Mesenchymal stem cell (in vitro differentiated cells and primary cell): ENCODE measurements around the gene RHBDD1.

Source experiments
- DNase-seq: peaks from one replicate; pipeline ENCODE4 v3.0.0-alpha.2; 2013
- H2AFZ ChIP-seq: one replicate; pipeline ENCODE4 v1.6.1; 2013; ENCODE audit warnings: low read depth, mild to moderate bottlenecking, control low read depth, inconsistent platforms, low read length, moderate library complexity
- H2AK5ac ChIP-seq: 2 replicates; pipeline ENCODE4 v1.6.1; 2013; ENCODE audit warnings: low read length, moderate library complexity, mild to moderate bottlenecking, inconsistent platforms; ENCODE audit not compliant: severe bottlenecking
- H2BK120ac ChIP-seq: one replicate; pipeline ENCODE4 v1.6.1; 2013; ENCODE audit warnings: low read depth, mild to moderate bottlenecking, inconsistent platforms, low read length, moderate library complexity
- H2BK12ac ChIP-seq, 2 experiments: one replicate each; pipeline ENCODE4 v1.6.1; 2013; ENCODE audit warnings: inconsistent platforms in 2 of 2, low read length in 2 of 2, mild to moderate bottlenecking in 2 of 2, moderate library complexity in 2 of 2, control low read depth in 1 of 2
- H2BK15ac ChIP-seq: one replicate; pipeline ENCODE4 v1.6.1; 2013; ENCODE audit warnings: mild to moderate bottlenecking, low read depth, inconsistent platforms; ENCODE audit not compliant: poor library complexity, severe bottlenecking
- H2BK5ac ChIP-seq: 2 replicates; pipeline ENCODE4 v1.6.1; 2013; ENCODE audit warnings: low read depth, mild to moderate bottlenecking, low read length, control low read depth, inconsistent platforms; ENCODE audit not compliant: poor library complexity, severe bottlenecking
- H3K14ac ChIP-seq, 2 experiments: one replicate each; pipeline ENCODE4 v1.6.1; 2013; ENCODE audit warnings: inconsistent platforms in 2 of 2, low read length in 2 of 2, control low read depth in 1 of 2, mild to moderate bottlenecking in 1 of 2, moderate library complexity in 1 of 2
- H3K18ac ChIP-seq, 2 experiments: one replicate each; pipeline ENCODE4 v1.6.1; 2013; ENCODE audit warnings: inconsistent platforms in 2 of 2, low read length in 2 of 2, control low read depth in 1 of 2, low read depth in 1 of 2, mild to moderate bottlenecking in 1 of 2
- H3K23ac ChIP-seq, 2 experiments: one replicate each; pipeline ENCODE4 v1.6.1; 2013; ENCODE audit warnings: inconsistent platforms in 2 of 2, low read length in 2 of 2, mild to moderate bottlenecking in 2 of 2, moderate library complexity in 2 of 2, control low read depth in 1 of 2
- H3K27ac ChIP-seq: 2 replicates; pipeline ENCODE4 v1.5.1; 2013; ENCODE audit warnings: mild to moderate bottlenecking, moderate library complexity, low read length, control low read depth, inconsistent platforms; ENCODE audit not compliant: poor library complexity, severe bottlenecking
- H3K27me3 ChIP-seq, 2 experiments: 2 replicates each; pipeline versions ENCODE4 v1.6.1 to v1.7.0; 2013; ENCODE audit warnings: low read length in 2 of 2, mild to moderate bottlenecking in 2 of 2, moderate library complexity in 2 of 2, control low read depth in 1 of 2, inconsistent platforms in 1 of 2; ENCODE audit not compliant: control insufficient read depth in 1 of 2, insufficient read depth in 1 of 2
- H3K36me3 ChIP-seq, 2 experiments: 2 replicates each; pipeline versions ENCODE4 v1.6.1 to v1.7.0; 2013; ENCODE audit warnings: low read length in 2 of 2, control low read depth in 1 of 2, inconsistent platforms in 1 of 2, low read depth in 1 of 2, mild to moderate bottlenecking in 1 of 2; ENCODE audit not compliant: insufficient read depth in 2 of 2, control insufficient read depth in 1 of 2
- H3K4ac ChIP-seq, 2 experiments: one replicate each; pipeline ENCODE4 v1.6.1; 2013; ENCODE audit warnings: inconsistent platforms in 2 of 2, low read length in 2 of 2, mild to moderate bottlenecking in 2 of 2, moderate library complexity in 2 of 2, control low read depth in 1 of 2, low read depth in 1 of 2
- H3K4me1 ChIP-seq: 2 replicates; pipeline ENCODE4 v1.6.1; 2013; ENCODE audit warnings: low read depth, low read length, control low read depth; ENCODE audit not compliant: control insufficient read depth, insufficient read depth
- H3K4me2 ChIP-seq: 2 replicates; pipeline ENCODE4 v1.6.1; 2013; ENCODE audit warnings: low read length, mild to moderate bottlenecking, inconsistent platforms; ENCODE audit not compliant: poor library complexity, severe bottlenecking
- H3K4me3 ChIP-seq, 2 experiments: 2 replicates each; pipeline versions ENCODE4 v1.5.1 to v1.7.0; 2013; ENCODE audit warnings: low read length in 2 of 2, mild to moderate bottlenecking in 2 of 2, control low read depth in 1 of 2, low read depth in 1 of 2; ENCODE audit not compliant: insufficient read depth in 1 of 2
- H3K79me1 ChIP-seq: replicated peaks from 2 replicates; pipeline ENCODE4 v1.6.1; 2013; ENCODE audit warnings: mild to moderate bottlenecking, control low read depth, low read length, inconsistent platforms; ENCODE audit not compliant: poor library complexity, severe bottlenecking
- H3K9ac ChIP-seq: 2 replicates; pipeline ENCODE4 v1.7.0; 2013; ENCODE audit warnings: mild to moderate bottlenecking, low read length, moderate library complexity
- H3K9me3 ChIP-seq: 2 replicates; pipeline ENCODE4 v1.7.0; 2013; ENCODE audit warnings: mild to moderate bottlenecking, low read length; ENCODE audit not compliant: control insufficient read depth
- H4K8ac ChIP-seq: one replicate; pipeline ENCODE4 v1.6.1; 2013; ENCODE audit warnings: inconsistent platforms, mild to moderate bottlenecking, low read length, moderate library complexity
- H4K91ac ChIP-seq: one replicate; pipeline ENCODE4 v1.6.1; 2013; ENCODE audit warnings: mild to moderate bottlenecking, low read length, inconsistent platforms
- WGBS: methylation state at CpG from one replicate; pipeline ENCODE4 v1.1.7; 2013; ENCODE audit warnings: mixed read lengths; 5-methylcytosine and 5-hydroxymethylcytosine counted together

RHBDD1 gene

DNA sequence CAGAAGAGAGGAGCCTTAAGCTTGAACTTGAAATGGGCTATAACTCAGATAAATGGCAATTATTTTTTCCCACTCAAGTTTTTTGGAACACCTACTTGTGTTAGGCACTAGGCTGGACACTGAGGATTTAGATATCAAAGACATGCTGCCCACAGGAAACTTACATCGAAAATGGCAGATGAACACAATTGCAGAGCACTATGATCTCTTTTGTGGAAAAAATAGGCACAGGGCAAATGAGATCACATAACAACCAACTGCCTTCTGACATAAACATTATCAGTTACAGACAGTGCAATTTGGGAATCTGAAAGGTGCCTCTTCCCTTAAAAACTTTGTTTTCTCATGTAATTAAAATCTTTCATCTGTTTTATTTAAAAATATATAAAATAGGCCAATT lies 32.4 kb upstream of the RHBDD1 start:
- Histone ChIP-seq H2AFZ (no peak overlapping the region), H2BK12ac (no peak overlapping the region), H4K8ac (no peak overlapping the region), H3K14ac (no peak overlapping the region), H3K18ac (no peak overlapping the region), H4K91ac (no peak overlapping the region), H2AK5ac (no peak overlapping the region), H3K4me3 (no peak overlapping the region), H3K4ac (no peak overlapping the region), H3K4me1 (peaks cover 4% of the 10 kb centered on the region), H3K9ac (no peak overlapping the region), H3K27ac (no peak overlapping the region), H2BK5ac (no peak overlapping the region), H3K36me3 (no peaks in the 10 kb centered on the region), H3K23ac (no peak overlapping the region), H2BK120ac (no peak overlapping the region), H2BK15ac (no peak overlapping the region), H3K79me1 (no peaks in the 10 kb centered on the region), H3K27me3 (no peaks in the 10 kb centered on the region), H3K4me2 (no peak overlapping the region), H3K9me3 (no peaks in the 10 kb centered on the region)
- WGBS: 100% methylated on average over 1 of the region's 1 CpG
- DNase-seq: no peak

DNA sequence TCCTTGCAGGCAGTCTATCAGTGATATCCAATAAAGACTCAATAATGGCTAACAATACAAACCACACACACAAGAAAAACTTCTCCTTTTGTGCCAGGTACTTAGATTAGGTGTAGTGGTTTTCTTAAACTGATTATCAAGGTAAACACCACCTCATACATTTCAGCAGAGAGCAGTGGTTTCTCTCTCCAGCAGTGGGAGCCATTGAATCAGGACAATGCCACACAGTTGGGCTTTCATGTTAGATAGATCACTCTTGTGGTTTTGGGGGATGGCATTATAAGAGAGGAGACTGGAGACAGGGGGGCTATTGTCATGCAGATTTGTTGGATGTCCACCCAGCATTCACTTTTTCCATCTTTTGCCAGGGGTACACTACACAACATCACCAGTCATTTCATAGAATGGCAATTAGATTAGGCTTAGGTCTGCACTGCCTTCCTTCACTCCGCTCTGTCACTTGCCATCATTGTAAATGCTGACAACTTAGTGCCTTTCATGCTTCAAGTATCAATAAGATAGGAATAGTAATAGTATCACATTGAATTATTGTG lies 22.6 kb upstream of the RHBDD1 start:
- WGBS: no CpG with 5 or more reads among the region's 1 CpG
- H3K14ac ChIP-seq: no peak overlapping the region
- no peaks in the 10 kb centered on the region for H3K36me3 ChIP-seq
- no peak overlapping the region for H4K8ac ChIP-seq
- no peak overlapping the region for H2BK120ac ChIP-seq
- H3K27me3 ChIP-seq: no peaks in the 10 kb centered on the region
- H2BK12ac ChIP-seq: no peak overlapping the region
- no peak overlapping the region for H2BK15ac ChIP-seq
- no peak overlapping the region for H3K23ac ChIP-seq
- no peak overlapping the region for H3K9ac ChIP-seq
- no peaks in the 10 kb centered on the region for H3K79me1 ChIP-seq
- no peak overlapping the region for H3K4ac ChIP-seq
- no peak overlapping the region for H3K18ac ChIP-seq
- H3K27ac ChIP-seq: no peak overlapping the region
- no peak overlapping the region for H3K4me3 ChIP-seq
- H3K9me3 ChIP-seq: no peaks in the 10 kb centered on the region
- DNase-seq: peak; percentile 12
- no peak overlapping the region for H2AK5ac ChIP-seq
- H2BK5ac ChIP-seq: no peak overlapping the region
- H3K4me1 ChIP-seq: no peaks in the 10 kb centered on the region
- H4K91ac ChIP-seq: no peak overlapping the region
- no peak overlapping the region for H2AFZ ChIP-seq
- H3K4me2 ChIP-seq: no peak overlapping the region

DNA sequence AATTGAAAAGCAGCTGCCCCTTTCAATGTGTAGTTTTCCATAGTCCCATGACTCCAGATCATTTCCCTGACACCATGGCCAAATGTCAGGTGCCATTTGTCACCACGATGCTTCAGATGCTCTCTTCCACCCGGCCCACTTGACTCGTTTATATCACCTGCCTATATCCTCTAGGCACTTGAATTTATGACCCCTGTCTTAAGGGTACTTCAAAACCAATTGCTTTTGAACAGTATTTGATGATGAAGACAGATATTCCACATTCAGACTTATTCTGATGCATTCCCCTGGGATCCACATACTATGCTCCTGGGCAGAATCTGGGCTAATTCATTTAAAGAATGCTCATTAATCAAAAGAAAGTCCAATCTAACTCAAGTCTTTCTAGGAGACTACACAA lies 16.9 kb upstream of the RHBDD1 start:
- H3K4ac ChIP-seq: no peak overlapping the region
- H3K79me1 ChIP-seq: no peaks in the 10 kb centered on the region
- no peak overlapping the region for H2AK5ac ChIP-seq
- H2AFZ ChIP-seq: no peak overlapping the region
- no peaks in the 10 kb centered on the region for H3K27me3 ChIP-seq
- H3K18ac ChIP-seq: no peak overlapping the region
- H2BK12ac ChIP-seq: no peak overlapping the region
- peaks cover 3% of the 10 kb centered on the region for H3K9me3 ChIP-seq
- H3K23ac ChIP-seq: no peak overlapping the region
- H3K27ac ChIP-seq: no peak overlapping the region
- H2BK15ac ChIP-seq: no peak overlapping the region
- H3K36me3 ChIP-seq: no peaks in the 10 kb centered on the region
- no peak overlapping the region for H3K14ac ChIP-seq
- H4K91ac ChIP-seq: no peak overlapping the region
- no peak overlapping the region for H3K9ac ChIP-seq
- no peak for DNase-seq
- no peak overlapping the region for H2BK5ac ChIP-seq
- H2BK120ac ChIP-seq: no peak overlapping the region
- no peak overlapping the region for H4K8ac ChIP-seq
- no peak overlapping the region for H3K4me2 ChIP-seq
- 69% methylated on average over 2 of the region's 3 CpGs for WGBS
- no peak overlapping the region for H3K4me3 ChIP-seq
- no peaks in the 10 kb centered on the region for H3K4me1 ChIP-seq

DNA sequence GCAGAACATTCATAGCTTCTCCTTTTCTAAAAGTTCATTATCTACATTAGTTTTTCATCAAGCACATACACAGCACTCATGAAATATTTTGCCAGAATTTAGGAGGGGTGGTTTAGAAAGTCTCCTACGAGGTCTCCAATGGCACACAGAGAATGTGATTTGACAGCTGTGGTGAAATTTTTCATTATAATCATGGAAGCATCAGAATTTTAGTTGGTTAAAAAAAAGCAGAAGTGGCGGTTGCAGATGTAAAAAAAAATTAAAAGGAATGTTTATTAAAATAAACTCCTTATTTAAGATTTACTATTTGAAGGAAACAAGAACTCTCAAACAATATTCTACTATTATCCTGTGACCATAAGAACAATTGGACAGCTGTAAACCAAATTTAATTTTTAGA lies 10.8 kb upstream of the RHBDD1 start:
- WGBS: 67% methylated on average over 1 of the region's 2 CpGs
- H2BK15ac ChIP-seq: no peak overlapping the region
- H2AFZ ChIP-seq: no peak overlapping the region
- no peak overlapping the region for H2BK5ac ChIP-seq
- H2BK12ac ChIP-seq: no peak overlapping the region
- H3K4me3 ChIP-seq: no peak overlapping the region
- H3K36me3 ChIP-seq: no peaks in the 10 kb centered on the region
- H3K9me3 ChIP-seq: peaks cover 3% of the 10 kb centered on the region
- no peaks in the 10 kb centered on the region for H3K27me3 ChIP-seq
- H3K4me2 ChIP-seq: no peak overlapping the region
- no peak overlapping the region for H2AK5ac ChIP-seq
- no peak overlapping the region for H3K18ac ChIP-seq
- H3K23ac ChIP-seq: no peak overlapping the region
- H4K8ac ChIP-seq: no peak overlapping the region
- H3K4me1 ChIP-seq: no peaks in the 10 kb centered on the region
- no peak overlapping the region for H2BK120ac ChIP-seq
- no peak overlapping the region for H4K91ac ChIP-seq
- H3K27ac ChIP-seq: no peak overlapping the region
- H3K14ac ChIP-seq: no peak overlapping the region
- H3K79me1 ChIP-seq: no peaks in the 10 kb centered on the region
- no peak for DNase-seq
- H3K4ac ChIP-seq: no peak overlapping the region
- H3K9ac ChIP-seq: no peak overlapping the region
